Cardiac muscle cell (in vitro differentiated cells and primary cell): ENCODE results near the gene DHX30. TPM values are rescaled to one million over a fixed set of nuclear protein-coding genes. Genes with fewer than 3 reads are reported as not detected.
A peak's percentile ranks its signal among the peaks of the same experiment; 100 is the strongest.

Experiments
- DNase-seq, 2 donors: peaks; one replicate each; pipeline versions ENCODE4 v3.0.0 to v3.0.0-alpha.2; 2010 to 2017; ENCODE audit warnings: low read depth in 1 of 2, low spot score in 1 of 2
- H3K27ac ChIP-seq: fragments of 200-600 bp; sonication (generic); 2 replicates; pipeline ENCODE4 v1.5.1; 2016
- H3K27me3 ChIP-seq: fragments of 200-600 bp; sonication (generic); 2 replicates; pipeline ENCODE4 v1.6.0; 2016; ENCODE audit warnings: control low read depth
- H3K36me3 ChIP-seq: fragments of 200-600 bp; sonication (generic); 2 replicates; pipeline ENCODE4 v1.5.1; 2016; ENCODE audit warnings: control low read depth
- H3K4me1 ChIP-seq: fragments of 200-600 bp; sonication (generic); 2 replicates; pipeline ENCODE4 v1.8.1; 2017; ENCODE audit warnings: low read depth, mild to moderate bottlenecking, mixed run types
- H3K4me3 ChIP-seq: fragments of 200-600 bp; sonication (generic); 2 replicates; pipeline ENCODE4 v1.5.1; 2016; ENCODE audit warnings: mild to moderate bottlenecking
- H3K9me3 ChIP-seq: fragments of 200-600 bp; sonication (generic); 2 replicates; pipeline ENCODE4 v1.5.1; 2017; ENCODE audit warnings: low read depth, mild to moderate bottlenecking, control low read depth
- polyA plus RNA-seq: library from polyadenylated mRNA; unstranded; fragments of >200 nt; fragmentation: Nextera tagmentation; extraction: Ambion mirVana; gene quantifications from 2 replicates; pipeline ENCODE4 v1.2.1, GENCODE V29; 2016
- total RNA-seq: library from RNA; depleted of rRNA; stranded (reverse); fragments of >200 nt; gene quantifications from 2 replicates; pipeline ENCODE4 v1.2.3, GENCODE V29; 2016
- TF ChIP-seq, protein P1 (sequence below): IDR thresholded peaks from 2 replicates; pipeline ENCODE4 v1.5.1; 2012; ENCODE audit warnings: low read depth, mild to moderate bottlenecking, low read length

Gene DHX30
- total and polyA plus RNA-seq, 2 experiments from 2014 or later = 86.4 to 120 TPM

DNA sequence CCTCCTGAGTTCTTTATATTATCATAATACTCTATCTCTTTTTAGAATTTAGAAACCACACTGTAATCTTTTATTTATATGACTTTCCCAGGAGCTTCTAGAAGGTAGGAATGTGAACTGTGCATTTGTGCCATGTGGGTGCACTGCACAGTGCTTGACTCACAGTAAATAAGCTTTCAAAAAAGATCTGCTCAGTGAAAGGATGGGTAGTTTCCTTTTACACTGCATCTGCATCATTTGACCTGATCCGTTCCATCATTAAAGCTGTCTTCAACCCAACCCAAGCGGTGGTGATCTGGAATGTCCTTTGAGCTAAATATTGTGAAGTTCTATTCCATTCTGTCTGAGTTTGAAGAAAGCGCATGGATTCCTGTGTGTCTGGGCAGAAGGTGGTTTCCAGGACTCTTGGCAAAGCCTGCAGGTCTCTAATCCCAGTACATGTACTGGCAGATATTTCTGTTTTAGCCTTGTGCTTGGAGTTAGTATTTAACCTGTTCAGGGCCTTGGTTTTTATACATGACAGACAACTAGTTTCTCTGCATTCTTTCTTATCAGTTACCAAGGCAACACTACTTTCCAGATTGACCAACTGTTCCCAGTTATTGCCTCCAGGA is 96.7 kb downstream of the DHX30 start:
- Histone ChIP-seq H3K4me3 (no peak overlapping the region), H3K27ac (peak overlapping the region; percentile 6), H3K36me3 (peaks cover 3% of the 10 kb centered on the region), H3K27me3 (no peaks in the 10 kb centered on the region), H3K9me3 (no peaks in the 10 kb centered on the region), H3K4me1 (no peaks in the 10 kb centered on the region)
- TF ChIP-seq, protein P1, sequence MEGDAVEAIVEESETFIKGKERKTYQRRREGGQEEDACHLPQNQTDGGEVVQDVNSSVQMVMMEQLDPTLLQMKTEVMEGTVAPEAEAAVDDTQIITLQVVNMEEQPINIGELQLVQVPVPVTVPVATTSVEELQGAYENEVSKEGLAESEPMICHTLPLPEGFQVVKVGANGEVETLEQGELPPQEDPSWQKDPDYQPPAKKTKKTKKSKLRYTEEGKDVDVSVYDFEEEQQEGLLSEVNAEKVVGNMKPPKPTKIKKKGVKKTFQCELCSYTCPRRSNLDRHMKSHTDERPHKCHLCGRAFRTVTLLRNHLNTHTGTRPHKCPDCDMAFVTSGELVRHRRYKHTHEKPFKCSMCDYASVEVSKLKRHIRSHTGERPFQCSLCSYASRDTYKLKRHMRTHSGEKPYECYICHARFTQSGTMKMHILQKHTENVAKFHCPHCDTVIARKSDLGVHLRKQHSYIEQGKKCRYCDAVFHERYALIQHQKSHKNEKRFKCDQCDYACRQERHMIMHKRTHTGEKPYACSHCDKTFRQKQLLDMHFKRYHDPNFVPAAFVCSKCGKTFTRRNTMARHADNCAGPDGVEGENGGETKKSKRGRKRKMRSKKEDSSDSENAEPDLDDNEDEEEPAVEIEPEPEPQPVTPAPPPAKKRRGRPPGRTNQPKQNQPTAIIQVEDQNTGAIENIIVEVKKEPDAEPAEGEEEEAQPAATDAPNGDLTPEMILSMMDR = no peak
- no peak for DNase-seq

Other genes with a start within 250 kb of the DHX30 start
- 3.2 and 5.0 TPM in 2 replicates for gene CSPG5, start 224.3 kb upstream of the DHX30 start, total RNA-seq
- gene CSPG5, start 224.3 kb upstream of the DHX30 start, polyA plus RNA-seq = 2.0 and 2.9 TPM in 2 replicates
- 54.3 and 109 TPM in 2 replicates for gene SMARCC1, start 21.2 kb upstream of the DHX30 start, total RNA-seq
- gene SMARCC1, start 21.2 kb upstream of the DHX30 start, polyA plus RNA-seq = 86.9 TPM in 2 replicates
- 133 and 138 TPM in 2 replicates for gene MAP4, start 213.3 kb downstream of the DHX30 start, total RNA-seq
- gene MAP4, start 213.3 kb downstream of the DHX30 start, polyA plus RNA-seq = 136 and 145 TPM in 2 replicates